ENCODE results near the gene PRND. TPM values are rescaled to one million over a fixed set of nuclear protein-coding genes. Genes with fewer than 3 reads are reported as not detected.
"Not testable (repeated sequence)": the region's sequence is repeated elsewhere in the genome, so short reads cannot be mapped to it uniquely, and the experiment has no call there.

The PRND gene
- total RNA-seq, 2 donors from 2014 or later = not detected

DNA sequence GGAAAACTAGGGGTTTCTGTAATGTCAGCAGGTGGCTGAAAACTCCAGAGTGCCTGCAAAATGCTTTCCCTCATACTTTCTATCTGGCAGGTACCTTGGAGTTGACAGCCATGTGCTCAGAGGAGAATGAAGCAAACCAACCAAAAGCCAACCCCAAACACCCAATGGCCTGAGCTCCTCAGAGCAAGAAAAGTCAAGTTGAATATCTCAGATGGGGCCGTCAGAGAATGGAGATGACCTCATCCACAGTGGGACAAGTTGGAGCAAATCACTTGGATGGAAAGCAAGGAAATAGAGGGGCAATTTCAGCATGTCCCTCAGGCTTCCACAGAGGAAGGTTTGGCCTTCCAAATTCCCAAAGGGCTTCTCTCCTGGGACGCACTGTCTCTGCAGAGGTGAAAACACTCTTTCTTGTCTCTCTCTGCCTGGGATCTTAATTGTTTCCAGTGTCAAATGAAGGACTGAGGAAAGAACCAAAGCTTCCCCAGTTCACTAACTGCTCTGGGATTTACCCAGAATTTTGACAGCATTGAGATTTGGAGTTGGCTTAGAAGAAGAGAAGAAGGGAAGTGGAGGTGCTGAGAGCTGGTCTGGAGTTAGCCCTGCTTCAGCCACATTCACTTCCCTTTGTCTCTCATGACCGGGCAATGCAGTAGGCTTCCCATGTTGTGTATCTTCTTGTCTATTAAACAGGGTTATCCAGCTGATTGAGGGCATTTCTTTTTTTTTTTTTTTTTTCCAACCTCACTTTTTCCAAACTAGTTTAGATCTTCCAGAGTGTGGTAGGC lies 42.2 kb downstream of the PRND start:
- H3K27ac Mint-ChIP-seq = no peak overlapping the region

GRCh38 chr20:4764805-4765204 lies 43.1 kb downstream of the PRND start:
- Mint-ChIP-seq H3K27ac (no peak overlapping the region), H3K4me3 (no peak overlapping the region), H3K4me1 (ENCODE audit: low read depth) (peaks cover 10% of the 10 kb centered on the region), H3K36me3 (ENCODE audit: insufficient read depth in 2 of 2) (no peaks in the 10 kb centered on the region), H3K27me3 (ENCODE audit: low read depth) (no peaks in the 10 kb centered on the region), H3K9me3 (no peaks in the 10 kb centered on the region)
- ATAC-seq (replicated peaks in 1 of 2) = no peak
- no peak for DNase-seq

More for the DNA sequence above, 42.2 kb downstream of the PRND start:
- H3K9me3 Mint-ChIP-seq = no peaks in the 10 kb centered on the region
- ATAC-seq (replicated peaks in 1 of 2) = no peak
- H3K4me1 Mint-ChIP-seq (ENCODE audit: low read depth) = peaks cover 10% of the 10 kb centered on the region
- H3K27me3 Mint-ChIP-seq (ENCODE audit: low read depth) = peaks cover 3% of the 10 kb centered on the region
- no peak overlapping the region for H3K4me3 Mint-ChIP-seq
- DNase-seq = no peak
- H3K36me3 Mint-ChIP-seq (ENCODE audit: insufficient read depth in 2 of 2) = no peaks in the 10 kb centered on the region

DNA sequence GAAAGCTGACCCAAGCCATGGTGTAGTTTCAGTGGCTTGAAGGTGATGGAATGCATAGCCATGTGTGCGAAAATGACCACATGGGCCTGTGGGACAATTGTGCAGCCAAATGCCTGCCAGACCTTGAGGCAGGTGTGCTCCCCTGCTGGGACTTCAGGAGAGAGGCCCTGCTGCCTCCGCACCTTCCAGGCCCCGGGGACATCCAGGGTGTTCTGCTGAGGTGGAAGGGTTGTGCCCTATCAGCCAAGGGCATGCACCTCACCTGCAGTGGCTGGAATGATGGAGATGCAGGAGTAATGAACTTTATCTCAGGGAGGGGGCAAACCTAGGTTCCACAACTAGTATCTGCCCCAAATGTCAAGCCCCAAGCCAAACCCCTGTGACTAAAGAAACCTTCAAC lies 44.0 kb downstream of the PRND start:
- H3K27me3 Mint-ChIP-seq (ENCODE audit: low read depth) = no peaks in the 10 kb centered on the region
- no peak overlapping the region for H3K4me3 Mint-ChIP-seq
- peaks cover 0 to 5% of the 10 kb centered on the region in 2 donors for H3K36me3 Mint-ChIP-seq (ENCODE audit: insufficient read depth in 2 of 2)
- no peaks in the 10 kb centered on the region for H3K9me3 Mint-ChIP-seq
- peaks cover 5% of the 10 kb centered on the region for H3K4me1 Mint-ChIP-seq (ENCODE audit: low read depth)
- ATAC-seq (replicated peaks in 1 of 2) = no peak
- DNase-seq = no peak
- no peak overlapping the region for H3K27ac Mint-ChIP-seq

GRCh38 chr20:4766631-4767030 lies 44.9 kb downstream of the PRND start:
- H3K27ac Mint-ChIP-seq = no peak overlapping the region
- no peaks in the 10 kb centered on the region for H3K4me1 Mint-ChIP-seq (ENCODE audit: low read depth)
- H3K4me3 Mint-ChIP-seq = no peak overlapping the region
- ATAC-seq (replicated peaks in 1 of 2) = no peak
- DNase-seq = no peak
- H3K9me3 Mint-ChIP-seq = peaks cover 3 to 8% of the 10 kb centered on the region in 2 donors
- H3K27me3 Mint-ChIP-seq (ENCODE audit: low read depth) = no peaks in the 10 kb centered on the region
- H3K36me3 Mint-ChIP-seq (ENCODE audit: insufficient read depth in 2 of 2) = peaks cover 7 to 13% of the 10 kb centered on the region in 2 donors

- Mint-ChIP-seq H3K4me1 (ENCODE audit: low read depth) (no peaks in the 10 kb centered on the region), H3K9me3 (peaks cover 3 to 10% of the 10 kb centered on the region in 2 donors), H3K27ac (no peak overlapping the region), H3K4me3 (no peak overlapping the region), H3K36me3 (ENCODE audit: insufficient read depth in 2 of 2) (peaks cover 10 to 14% of the 10 kb centered on the region in 2 donors), H3K27me3 (ENCODE audit: low read depth) (no peaks in the 10 kb centered on the region)
- DNase-seq = no peak
- ATAC-seq (replicated peaks in 1 of 2) = no peak
Measured at GRCh38 chr20:4767084-4767483, 45.4 kb downstream of the PRND start.

DNA sequence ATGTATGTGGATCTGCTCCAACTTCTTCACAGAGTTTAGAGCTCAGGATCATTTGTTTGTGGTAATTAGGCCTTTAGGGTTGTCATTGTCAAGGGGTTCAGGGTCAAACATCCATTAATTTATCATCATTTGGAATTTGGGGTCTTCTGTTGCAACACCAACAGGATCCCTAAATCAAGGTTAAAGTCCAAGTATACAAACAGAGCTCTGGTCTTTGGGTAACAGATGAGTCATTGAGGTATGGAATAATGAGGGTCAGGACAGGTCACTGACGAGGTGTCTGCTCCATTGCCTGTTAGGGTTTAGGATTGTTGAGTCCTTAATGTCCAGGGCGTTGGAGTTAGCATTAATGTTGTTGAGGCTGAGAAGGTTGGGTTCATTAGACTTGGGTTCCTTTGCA lies 47.6 kb downstream of the PRND start:
- Mint-ChIP-seq H3K9me3 (peaks cover 7 to 14% of the 10 kb centered on the region in 2 donors), H3K27me3 (ENCODE audit: low read depth) (no peaks in the 10 kb centered on the region), H3K4me1 (ENCODE audit: low read depth) (no peaks in the 10 kb centered on the region), H3K36me3 (ENCODE audit: insufficient read depth in 2 of 2) (peaks cover 15 to 22% of the 10 kb centered on the region in 2 donors), H3K4me3 (no peak overlapping the region), H3K27ac (no peak overlapping the region)
- ATAC-seq (replicated peaks in 1 of 2) (no peak), DNase-seq (no peak)

- Mint-ChIP-seq H3K9me3 (peaks cover 7 to 14% of the 10 kb centered on the region in 2 donors), H3K4me3 (no peak overlapping the region), H3K4me1 (ENCODE audit: low read depth) (no peaks in the 10 kb centered on the region), H3K36me3 (ENCODE audit: insufficient read depth in 2 of 2) (peaks cover 15 to 22% of the 10 kb centered on the region in 2 donors), H3K27ac (no peak overlapping the region), H3K27me3 (ENCODE audit: low read depth) (no peaks in the 10 kb centered on the region)
- ATAC-seq (replicated peaks in 1 of 2) = no peak
- no peak for DNase-seq
Measured at GRCh38 chr20:4770026-4770425, 48.3 kb downstream of the PRND start.

- Mint-ChIP-seq H3K9me3 (peaks cover 7 to 14% of the 10 kb centered on the region in 2 donors), H3K27me3 (ENCODE audit: low read depth) (no peaks in the 10 kb centered on the region), H3K4me1 (ENCODE audit: low read depth) (no peaks in the 10 kb centered on the region), H3K36me3 (ENCODE audit: insufficient read depth in 2 of 2) (peaks cover 15 to 22% of the 10 kb centered on the region in 2 donors), H3K27ac (no peak overlapping the region), H3K4me3 (no peak overlapping the region)
- DNase-seq (no peak), ATAC-seq (replicated peaks in 1 of 2) (no peak)
Measured at GRCh38 chr20:4771004-4771403, 49.3 kb downstream of the PRND start.

GRCh38 chr20:4772132-4772531 lies 50.4 kb downstream of the PRND start:
- Mint-ChIP-seq H3K4me1 (ENCODE audit: low read depth) (no peaks in the 10 kb centered on the region), H3K27me3 (ENCODE audit: low read depth) (no peaks in the 10 kb centered on the region), H3K4me3 (no peak overlapping the region), H3K36me3 (ENCODE audit: insufficient read depth in 2 of 2) (peaks cover 15 to 22% of the 10 kb centered on the region in 2 donors), H3K9me3 (peaks cover 7 to 14% of the 10 kb centered on the region in 2 donors), H3K27ac (peak overlapping the region; percentile 43)
- no peak for ATAC-seq (replicated peaks in 1 of 2)
- DNase-seq = no peak

DNA sequence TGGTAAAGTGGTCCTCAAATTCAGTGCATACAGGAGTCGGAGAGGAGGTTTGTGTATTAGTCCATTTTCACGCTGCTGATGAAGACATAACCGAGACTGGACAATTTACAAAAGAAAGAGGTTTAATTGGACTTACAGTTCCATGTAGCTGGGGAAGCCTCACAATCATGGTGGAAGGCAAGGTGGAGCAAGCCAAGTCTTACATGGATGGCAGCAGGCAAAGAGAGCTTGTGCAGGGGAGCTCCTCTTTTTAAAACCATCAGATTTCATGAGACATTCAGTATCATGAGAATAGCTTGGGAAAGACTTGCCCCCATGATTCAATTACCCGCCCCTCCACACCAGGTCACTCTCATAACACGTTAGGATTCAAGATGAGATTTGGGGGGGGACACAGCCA lies 51.3 kb downstream of the PRND start:
- ATAC-seq (replicated peaks in 1 of 2); H3K4me1 Mint-ChIP-seq (ENCODE audit: low read depth); H3K4me3 Mint-ChIP-seq; H3K27ac Mint-ChIP-seq; H3K27me3 Mint-ChIP-seq (ENCODE audit: low read depth); DNase-seq: not testable (repeated sequence)
- H3K36me3 Mint-ChIP-seq (ENCODE audit: insufficient read depth in 2 of 2) = peaks cover 15 to 22% of the 10 kb centered on the region in 2 donors
- H3K9me3 Mint-ChIP-seq = peaks cover 7 to 14% of the 10 kb centered on the region in 2 donors

- Mint-ChIP-seq H3K27ac (no peak overlapping the region), H3K36me3 (ENCODE audit: insufficient read depth in 2 of 2) (peaks cover 15 to 22% of the 10 kb centered on the region in 2 donors), H3K4me1 (ENCODE audit: low read depth) (no peaks in the 10 kb centered on the region), H3K27me3 (ENCODE audit: low read depth) (no peaks in the 10 kb centered on the region), H3K9me3 (peaks cover 7 to 14% of the 10 kb centered on the region in 2 donors), H3K4me3 (no peak overlapping the region)
- ATAC-seq (replicated peaks in 1 of 2) (no peak), DNase-seq (no peak)
Measured at GRCh38 chr20:4773736-4774135, 52.0 kb downstream of the PRND start.

GRCh38 chr20:4774207-4774606 lies 52.5 kb downstream of the PRND start:
- no peak for DNase-seq
- peaks cover 15 to 22% of the 10 kb centered on the region in 2 donors for H3K36me3 Mint-ChIP-seq (ENCODE audit: insufficient read depth in 2 of 2)
- H3K4me3 Mint-ChIP-seq = no peak overlapping the region
- H3K27ac Mint-ChIP-seq = no peak overlapping the region
- H3K27me3 Mint-ChIP-seq (ENCODE audit: low read depth) = no peaks in the 10 kb centered on the region
- no peaks in the 10 kb centered on the region for H3K4me1 Mint-ChIP-seq (ENCODE audit: low read depth)
- peaks cover 7 to 14% of the 10 kb centered on the region in 2 donors for H3K9me3 Mint-ChIP-seq
- ATAC-seq (replicated peaks in 1 of 2) = no peak

GRCh38 chr20:4775322-4776078 lies 53.8 kb downstream of the PRND start:
- peak overlapping the region in 1 of 2 donors; percentile 54 for H3K4me3 Mint-ChIP-seq

More at GRCh38 chr20:4775322-4776078, 53.8 kb downstream of the PRND start:
- Mint-ChIP-seq H3K27ac (no peak overlapping the region), H3K27me3 (ENCODE audit: low read depth) (no peaks in the 10 kb centered on the region), H3K9me3 (peaks cover 7 to 14% of the 10 kb centered on the region in 2 donors), H3K4me1 (ENCODE audit: low read depth) (peaks cover 5% of the 10 kb centered on the region), H3K36me3 (ENCODE audit: insufficient read depth in 2 of 2) (peaks cover 15 to 19% of the 10 kb centered on the region in 2 donors)
- ATAC-seq (replicated peaks in 1 of 2) (no peak), DNase-seq (no peak)
